HG03457 (cell line): ENCODE results near the gene NTSR1.

Source experiments
- ATAC-seq: cut with Tn5 transposase; IDR thresholded peaks from one replicate; pipeline ENCODE4 v1.9.1; 2021; ENCODE audit warnings: moderate number of reproducible peaks; ENCODE audit not compliant: unreplicated experiment

The NTSR1 gene

DNA sequence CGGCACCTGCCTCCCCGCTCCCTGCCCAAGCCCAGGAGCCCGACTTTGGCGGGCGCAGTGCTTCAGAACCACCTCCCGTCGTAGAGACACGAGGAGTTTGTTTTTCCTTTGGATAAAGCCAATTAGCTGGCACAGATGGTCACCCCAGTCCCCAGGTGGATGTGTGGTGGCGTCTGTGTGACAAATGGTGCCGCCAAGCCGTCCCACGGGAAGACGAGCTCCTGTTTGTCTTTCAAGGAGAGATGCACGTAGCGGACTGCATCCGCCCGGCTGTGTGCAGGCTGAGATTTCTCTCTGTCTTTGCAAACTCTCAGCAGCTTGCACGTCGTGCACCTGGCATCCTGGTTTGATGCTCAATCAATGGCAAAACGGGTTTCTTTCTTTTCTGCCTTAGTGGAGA, 71.6 kb downstream of the NTSR1 start:
- no peak for ATAC-seq

- no peak for ATAC-seq
These were observed 72.1 kb downstream of the NTSR1 start for GRCh38 chr20:62780696-62781095.

GRCh38 chr20:62782149-62782892, 73.7 kb downstream of the NTSR1 start:
- ATAC-seq = no peak

DNA sequence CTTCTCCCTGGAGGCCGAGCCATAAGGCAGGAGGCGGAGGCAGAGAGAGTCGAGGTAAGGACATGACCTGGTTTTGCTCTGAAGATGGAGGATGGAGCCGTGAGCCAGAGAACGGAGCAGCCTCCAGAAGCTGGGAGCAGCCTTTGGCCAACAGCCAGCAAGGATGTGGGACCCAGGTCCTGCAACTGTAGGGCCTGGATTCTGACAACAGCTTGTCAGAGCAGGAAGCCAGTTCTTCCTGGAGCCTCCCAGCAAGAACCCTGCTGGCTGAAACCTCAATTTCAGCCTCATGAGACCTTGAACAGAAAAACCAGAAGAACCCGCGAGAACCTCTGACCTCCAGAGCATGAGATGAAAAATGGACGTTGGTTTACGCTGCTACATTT, 74.2 kb downstream of the NTSR1 start:
- ATAC-seq = no peak

- no peak for ATAC-seq
These were observed 75.9 kb downstream of the NTSR1 start for GRCh38 chr20:62784497-62784896.

GRCh38 chr20:62785393-62785792, 76.8 kb downstream of the NTSR1 start:
- no peak for ATAC-seq

DNA sequence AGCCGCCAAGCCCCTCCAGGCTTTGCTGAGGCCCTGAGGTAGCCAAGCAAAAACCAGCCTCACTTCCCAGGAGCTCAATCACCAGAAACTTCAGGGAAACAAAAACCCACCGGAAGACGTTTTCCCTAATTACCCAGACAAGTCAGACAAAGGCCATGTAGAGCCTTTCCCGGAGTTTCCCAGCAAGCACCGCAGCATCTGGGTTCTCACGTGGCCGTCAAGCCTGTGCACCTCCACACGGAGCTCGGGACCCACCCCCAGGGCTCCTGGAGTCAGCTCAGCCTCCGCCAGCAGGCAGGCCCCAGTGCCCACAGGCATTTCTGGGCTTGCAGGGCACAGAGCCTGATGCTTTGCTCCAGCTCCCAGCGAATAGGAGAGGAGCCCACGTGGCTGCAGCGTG, 77.5 kb downstream of the NTSR1 start:
- no peak for ATAC-seq

DNA sequence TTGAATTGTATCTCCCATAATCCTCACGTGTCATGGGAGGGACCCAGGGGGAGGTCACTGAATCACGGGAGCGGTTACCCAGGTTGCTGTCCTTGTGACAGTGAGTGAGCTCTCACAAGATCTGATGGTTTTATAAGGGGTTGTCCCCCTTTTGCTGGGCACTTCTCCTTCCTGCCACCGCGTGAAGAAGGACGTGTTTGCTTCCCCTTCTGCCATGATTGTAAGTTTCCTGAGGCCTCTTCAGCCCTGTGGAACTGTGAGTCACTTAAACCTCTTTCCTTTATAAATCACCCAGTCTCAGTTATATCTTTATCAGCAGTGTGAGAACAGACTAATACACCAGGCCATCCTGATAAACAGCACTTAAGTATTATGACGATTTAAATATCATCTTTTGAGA, 78.7 kb downstream of the NTSR1 start:
- no peak for ATAC-seq

- no peak for ATAC-seq
These were observed 79.2 kb downstream of the NTSR1 start for GRCh38 chr20:62787866-62788265.

DNA sequence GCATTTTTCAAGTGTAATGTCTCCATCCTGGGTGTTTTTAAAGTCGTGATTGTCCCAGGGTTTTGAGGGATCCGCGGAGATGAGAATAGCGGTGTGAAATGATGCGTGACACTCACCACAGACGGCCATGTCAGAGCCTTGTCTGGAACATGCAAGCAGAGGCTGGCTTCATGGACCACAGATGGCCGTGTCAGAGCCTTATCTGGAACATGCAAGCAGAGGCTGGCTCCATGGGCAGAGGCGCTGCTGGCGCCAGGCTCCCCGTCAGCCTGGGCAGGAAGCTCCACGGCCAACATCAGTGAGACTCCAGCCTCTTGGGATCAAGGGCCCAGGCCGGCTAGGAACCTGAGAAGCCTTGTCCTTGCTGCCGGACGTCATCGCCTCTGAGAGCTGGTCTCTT, 80.0 kb downstream of the NTSR1 start:
- no peak for ATAC-seq

GRCh38 chr20:62790075-62790474, 81.4 kb downstream of the NTSR1 start:
- ATAC-seq = no peak

- no peak for ATAC-seq
These were observed 82.9 kb downstream of the NTSR1 start for GRCh38 chr20:62791301-62792181.

GRCh38 chr20:62792182-62792939, 83.7 kb downstream of the NTSR1 start:
- no peak for ATAC-seq

- no peak for ATAC-seq
These were observed 84.5 kb downstream of the NTSR1 start for GRCh38 chr20:62792940-62793756.

DNA sequence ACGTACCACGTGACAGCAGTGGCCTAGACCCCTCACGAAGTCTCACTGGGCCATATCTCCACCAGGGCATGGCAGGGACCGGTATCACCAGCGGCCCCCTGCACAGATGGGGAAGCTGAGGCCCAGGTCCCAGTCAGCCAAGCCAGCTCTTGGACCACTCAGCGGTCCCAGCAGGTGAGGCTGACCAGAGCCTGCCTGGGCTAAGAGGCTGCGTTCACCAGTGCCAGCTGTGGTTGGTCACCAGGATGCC, 85.0 kb downstream of the NTSR1 start:
- no peak for ATAC-seq

DNA sequence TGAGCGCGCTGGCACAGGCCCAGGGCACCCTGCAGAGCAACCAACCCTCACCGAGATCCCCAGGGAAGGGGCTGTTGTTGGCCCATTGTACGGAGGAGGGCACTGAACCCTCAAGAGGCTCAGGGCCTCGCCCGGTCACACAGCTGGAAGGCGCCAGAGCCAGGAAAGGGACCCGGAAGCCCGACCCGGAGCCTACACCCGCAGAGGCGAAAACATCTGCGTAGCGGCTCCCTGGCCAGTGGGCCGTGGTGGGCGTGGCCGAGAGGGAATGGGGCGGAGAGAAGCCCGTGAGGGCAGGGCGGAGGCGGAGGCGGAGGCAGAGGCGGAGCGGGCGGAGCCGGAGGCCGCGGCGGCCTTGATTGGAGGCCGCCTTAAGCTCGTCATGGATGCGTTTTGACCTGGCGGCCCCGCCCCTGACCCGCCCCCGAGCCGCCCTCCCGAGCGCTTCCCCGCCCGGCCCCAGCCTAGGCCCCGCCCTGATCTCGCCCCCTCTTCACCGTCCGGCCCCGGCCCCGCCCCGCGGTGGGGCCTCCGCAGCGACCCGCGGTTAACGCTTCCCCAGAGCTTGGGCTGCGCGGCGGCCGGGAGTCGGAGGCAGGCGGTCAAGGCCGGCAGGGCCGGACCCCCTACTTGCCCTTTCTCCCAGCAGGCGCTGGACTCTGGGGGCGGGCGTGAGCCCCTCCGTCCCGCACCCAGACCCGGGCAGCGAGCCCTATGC, 85.5 kb downstream of the NTSR1 start:
- peak; percentile 45 for ATAC-seq

DNA sequence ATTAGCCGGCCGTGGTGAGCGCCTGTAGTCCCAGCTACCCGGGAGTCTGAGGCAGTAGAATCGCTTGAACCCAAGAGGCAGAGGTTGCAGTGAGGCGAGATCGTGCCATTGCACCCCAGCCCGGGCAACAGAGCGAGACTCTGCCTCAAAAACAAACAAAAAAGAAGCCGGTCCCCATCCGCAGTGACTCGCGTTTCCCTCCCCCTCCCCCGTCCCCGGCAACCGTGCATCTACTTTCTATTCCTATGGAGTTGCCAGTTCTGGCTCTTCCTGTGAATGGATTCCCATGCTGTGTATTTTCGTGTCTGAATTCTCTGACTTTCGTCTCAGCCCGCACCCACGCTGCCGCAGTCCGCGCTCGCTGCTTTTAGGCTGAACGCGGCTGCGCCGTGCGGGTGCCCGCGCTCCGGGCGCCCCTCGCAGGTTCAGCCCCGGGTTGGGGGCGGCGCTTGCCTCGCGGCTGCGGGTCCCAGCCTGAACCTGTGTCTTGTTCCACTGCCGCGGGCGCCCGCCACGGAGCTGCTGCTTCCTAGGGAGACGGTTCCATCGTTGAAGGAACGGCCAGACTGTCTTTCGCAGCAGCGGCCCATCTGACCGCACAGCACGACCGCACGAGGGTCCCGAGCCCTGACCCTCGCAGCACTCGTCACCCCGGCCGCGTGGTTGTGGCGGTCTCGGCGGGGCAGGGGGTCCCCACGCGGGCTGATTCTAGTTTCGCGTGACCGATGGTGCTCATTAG, 86.6 kb downstream of the NTSR1 start:
- no peak for ATAC-seq

- no peak for ATAC-seq
These were observed 88.3 kb downstream of the NTSR1 start for GRCh38 chr20:62796699-62797491.
